ENCODE results near the gene DUS1L.
"Not testable (repeated sequence)": the region's sequence is repeated elsewhere in the genome, so short reads cannot be mapped to it uniquely, and the experiment has no call there.

Gene DUS1L

DNA sequence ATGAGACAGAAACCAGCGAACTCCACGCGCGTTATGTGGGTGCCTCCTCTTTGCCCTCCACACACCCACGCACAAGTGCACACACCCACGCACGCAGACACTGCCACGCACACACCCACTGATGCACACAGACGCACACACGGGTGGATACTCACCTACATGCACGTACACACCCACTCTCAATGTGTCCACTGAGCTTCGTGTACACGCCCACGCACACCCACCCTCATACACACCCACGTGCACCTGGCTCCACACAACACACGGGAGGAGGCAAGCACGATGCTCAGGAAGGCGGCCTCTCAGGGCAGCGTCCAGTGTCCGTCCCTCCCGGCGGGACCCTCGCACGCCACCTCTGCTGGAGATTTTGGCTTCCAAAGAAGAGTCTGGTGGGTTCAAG lies 18.2 kb downstream of the DUS1L start:
- DNase-seq (ENCODE audit: low read depth) = no peak
- H3K4me3 ChIP-seq (ENCODE audit: low read depth, low read length) = no peak overlapping the region
- no peak for TF ChIP-seq CTCF (IDR thresholded peaks at IDR 0.05; ENCODE audit: low read depth, low read length, missing control alignments)

DNA sequence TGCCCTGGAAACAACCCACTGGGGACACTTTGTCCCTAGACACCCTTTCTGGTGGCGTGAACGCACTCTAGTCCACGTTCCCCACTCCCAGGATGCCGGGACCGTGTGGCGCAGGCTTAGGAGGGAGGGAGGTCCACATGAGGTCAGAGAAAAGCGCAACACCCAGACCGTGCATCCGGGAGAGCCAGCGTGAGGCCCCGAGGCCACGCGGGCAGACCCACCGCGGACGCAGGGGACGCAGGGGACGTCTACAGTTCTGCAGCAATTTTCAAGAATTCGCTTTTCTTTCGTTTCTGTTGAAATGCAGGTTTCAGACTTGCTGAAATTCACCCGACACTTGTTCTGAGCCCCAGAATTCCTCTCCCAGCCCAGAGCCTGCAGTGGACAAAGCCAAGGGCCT lies 18.7 kb downstream of the DUS1L start:
- DNase-seq (ENCODE audit: low read depth) = no peak
- TF ChIP-seq CTCF (IDR thresholded peaks at IDR 0.05; ENCODE audit: low read depth, low read length, missing control alignments) = no peak
- no peak overlapping the region for H3K4me3 ChIP-seq (ENCODE audit: low read depth, low read length)

- H3K4me3 ChIP-seq (ENCODE audit: low read depth, low read length) = no peak overlapping the region
- no peak for TF ChIP-seq CTCF (IDR thresholded peaks at IDR 0.05; ENCODE audit: low read depth, low read length, missing control alignments)
- DNase-seq (ENCODE audit: low read depth) = no peak
These were observed 19.6 kb downstream of the DUS1L start for GRCh38 chr17:82045936-82046484.

DNA sequence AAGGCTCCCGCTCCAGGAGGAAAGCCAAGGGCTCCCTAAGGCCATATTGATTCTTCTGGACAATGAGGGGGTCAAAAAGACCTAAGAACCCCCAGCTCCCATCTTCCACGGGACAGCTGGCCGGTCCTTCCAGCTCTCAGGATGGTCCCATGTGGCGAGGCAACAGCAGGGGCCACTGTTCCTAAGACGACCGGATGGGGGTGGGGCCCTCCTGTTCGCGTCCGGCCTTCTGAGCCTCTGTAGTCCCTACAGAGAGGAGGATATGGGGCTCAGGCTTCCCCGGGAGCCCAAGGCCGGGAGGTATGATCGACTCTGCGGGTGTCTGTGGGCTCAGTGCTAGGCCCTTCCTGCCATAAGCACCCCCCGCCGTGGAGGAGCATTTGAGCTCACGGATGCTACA lies 22.1 kb downstream of the DUS1L start:
- no peak overlapping the region for H3K4me3 ChIP-seq (ENCODE audit: low read depth, low read length)
- no peak for TF ChIP-seq CTCF (IDR thresholded peaks at IDR 0.05; ENCODE audit: low read depth, low read length, missing control alignments)
- DNase-seq (ENCODE audit: low read depth) = no peak

DNA sequence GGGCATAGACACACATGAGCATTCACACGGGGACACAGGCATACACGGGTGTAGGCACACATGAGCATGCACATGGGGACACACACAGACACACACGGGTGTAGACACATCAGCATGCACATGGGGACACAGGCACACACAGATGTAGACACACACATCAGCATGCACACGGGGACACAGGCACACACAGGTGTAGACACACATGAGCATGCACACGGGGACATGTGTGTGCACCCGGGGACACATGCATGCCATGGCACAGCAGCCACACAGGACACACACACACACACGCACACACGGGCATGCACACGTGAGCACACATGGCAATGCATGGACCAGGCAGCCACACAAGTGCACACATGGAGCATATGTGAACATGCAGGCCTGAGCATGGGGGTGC lies 23.0 kb downstream of the DUS1L start:
- no peak for TF ChIP-seq CTCF (IDR thresholded peaks at IDR 0.05; ENCODE audit: low read depth, low read length, missing control alignments)
- DNase-seq (ENCODE audit: low read depth) = no peak
- no peak overlapping the region for H3K4me3 ChIP-seq (ENCODE audit: low read depth, low read length)

DNA sequence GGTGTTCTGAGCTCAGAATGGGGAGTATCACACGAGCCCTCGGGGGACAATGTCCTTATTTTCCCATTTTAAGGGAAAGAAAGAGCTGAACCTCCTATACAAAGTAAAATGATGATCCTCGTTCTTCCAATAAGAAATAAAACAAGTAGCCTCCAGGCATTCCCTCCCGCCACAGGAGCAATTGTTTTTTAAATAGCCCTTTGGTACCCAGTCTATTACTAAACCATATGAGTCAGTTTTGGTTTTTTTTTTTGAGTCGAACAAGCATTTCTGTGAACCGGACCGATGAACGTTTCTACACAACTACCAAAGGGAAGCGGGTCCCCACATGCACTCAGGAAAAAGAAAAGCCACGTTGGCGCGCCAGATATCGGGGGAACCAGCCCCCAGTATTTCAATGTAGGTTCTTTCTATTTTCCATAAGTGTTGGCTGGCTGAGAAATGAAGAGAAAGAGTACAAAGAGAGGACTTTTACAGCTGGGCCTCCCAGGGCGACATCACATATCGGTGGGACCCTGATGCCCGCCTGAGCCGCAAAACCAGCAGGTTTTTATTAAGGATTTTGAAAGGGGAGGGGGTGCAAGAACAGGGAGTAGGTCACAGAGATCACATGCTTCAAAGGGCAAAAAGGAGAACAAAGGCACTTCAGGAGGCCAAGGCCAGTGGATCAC lies 24.3 kb downstream of the DUS1L start:
- TF ChIP-seq CTCF (IDR thresholded peaks at IDR 0.05; ENCODE audit: low read depth, low read length, missing control alignments) = no peak
- no peak for DNase-seq (ENCODE audit: low read depth)
- no peak overlapping the region for H3K4me3 ChIP-seq (ENCODE audit: low read depth, low read length)

GRCh38 chr17:82039695-82040299 lies 25.8 kb downstream of the DUS1L start:
- DNase-seq (ENCODE audit: low read depth) = no peak
- no peak overlapping the region for H3K4me3 ChIP-seq (ENCODE audit: low read depth, low read length)
- TF ChIP-seq CTCF (IDR thresholded peaks at IDR 0.05; ENCODE audit: low read depth, low read length, missing control alignments) = no peak

- DNase-seq (ENCODE audit: low read depth); H3K4me3 ChIP-seq (ENCODE audit: low read depth, low read length): not testable (repeated sequence)
These were observed 26.7 kb downstream of the DUS1L start for GRCh38 chr17:82038796-82039409.
